GM18868 (cell line): ENCODE results near the gene PPP1R9A.

ENCODE experiments used
- ATAC-seq: cut with Tn5 transposase; IDR thresholded peaks from one replicate; pipeline ENCODE4 v1.9.1; 2021; ENCODE audit warnings: mild to moderate bottlenecking, moderate library complexity; ENCODE audit not compliant: unreplicated experiment

PPP1R9A gene

DNA sequence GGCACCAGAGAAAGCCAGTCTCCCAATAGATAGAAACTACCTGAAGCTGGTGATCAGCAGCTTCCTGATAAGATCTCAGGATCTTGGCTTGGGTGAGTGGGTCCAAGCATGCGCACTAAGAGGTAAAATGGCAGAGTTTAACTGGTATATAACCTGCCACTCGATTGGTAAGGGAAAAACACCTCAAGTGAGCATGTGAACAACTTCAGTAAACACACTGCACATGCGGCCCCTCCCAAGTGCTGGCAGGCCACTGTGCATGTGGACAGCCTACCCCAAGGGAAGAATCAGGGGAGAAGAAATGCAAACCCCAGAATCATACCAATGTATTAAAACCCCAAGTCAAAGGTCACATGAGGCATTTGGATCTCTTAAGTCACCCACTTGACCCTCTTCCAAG, 434.6 kb downstream of the PPP1R9A start:
- ATAC-seq = no peak

DNA sequence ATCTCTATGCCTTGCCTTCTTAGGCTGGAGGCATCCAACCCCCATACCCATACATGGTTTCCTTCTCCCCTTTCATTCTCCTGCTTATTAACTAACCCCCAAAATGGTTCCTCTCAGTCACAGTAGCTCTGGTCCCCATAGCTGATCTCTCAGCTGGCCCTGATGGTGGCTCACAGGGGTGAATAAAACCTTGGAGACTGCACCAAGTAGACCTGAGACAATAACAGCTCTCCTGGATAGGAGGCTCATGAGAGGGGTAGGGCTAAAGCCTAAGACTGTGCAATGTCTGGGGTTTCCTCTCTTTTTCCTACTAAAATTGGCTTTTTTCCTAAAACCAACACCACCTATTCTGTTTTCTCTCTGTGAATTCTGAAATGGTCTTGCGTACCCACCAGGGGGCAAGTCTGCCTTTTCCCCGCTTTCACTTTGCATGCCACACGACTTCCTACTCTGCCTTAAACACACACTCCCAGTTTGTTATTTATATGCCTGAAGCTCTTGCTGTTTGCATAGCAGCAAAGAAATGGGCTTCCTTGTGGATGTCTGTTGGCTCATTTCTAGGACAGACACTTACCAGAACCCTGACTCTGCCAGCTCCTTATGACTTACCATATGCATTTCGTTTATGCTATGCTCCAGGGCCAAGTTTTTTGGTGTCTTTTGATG, 435.4 kb downstream of the PPP1R9A start:
- ATAC-seq = no peak
